GM19395 (cell line): Measurements from ENCODE around the gene FBXO30.

Experiments used
- ATAC-seq: cut with Tn5 transposase; IDR thresholded peaks from one replicate; pipeline ENCODE4 v1.9.1; 2021; ENCODE audit warnings: mild to moderate bottlenecking, moderate library complexity; ENCODE audit not compliant: unreplicated experiment

The FBXO30 gene

DNA sequence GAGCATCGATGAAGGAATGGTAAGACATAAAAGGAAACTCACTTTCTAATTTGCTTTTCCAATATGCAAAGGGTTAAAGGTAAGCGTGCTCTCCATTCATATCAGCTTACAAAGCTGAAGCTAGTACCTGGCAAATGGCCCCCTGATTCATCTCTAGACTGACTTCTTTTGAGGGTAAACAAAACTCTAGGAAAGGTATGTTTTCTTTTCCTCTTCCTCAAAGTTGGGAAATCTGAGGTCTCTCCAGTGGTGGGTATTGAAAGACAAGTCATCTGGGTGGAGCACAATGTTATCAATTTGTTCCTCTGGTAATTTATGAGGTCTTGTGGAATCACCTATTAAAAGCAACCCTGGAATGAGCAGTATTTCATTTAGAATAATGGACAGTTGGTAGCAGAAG, 7.9 kb upstream of the FBXO30 start:
- ATAC-seq, result no peak

DNA sequence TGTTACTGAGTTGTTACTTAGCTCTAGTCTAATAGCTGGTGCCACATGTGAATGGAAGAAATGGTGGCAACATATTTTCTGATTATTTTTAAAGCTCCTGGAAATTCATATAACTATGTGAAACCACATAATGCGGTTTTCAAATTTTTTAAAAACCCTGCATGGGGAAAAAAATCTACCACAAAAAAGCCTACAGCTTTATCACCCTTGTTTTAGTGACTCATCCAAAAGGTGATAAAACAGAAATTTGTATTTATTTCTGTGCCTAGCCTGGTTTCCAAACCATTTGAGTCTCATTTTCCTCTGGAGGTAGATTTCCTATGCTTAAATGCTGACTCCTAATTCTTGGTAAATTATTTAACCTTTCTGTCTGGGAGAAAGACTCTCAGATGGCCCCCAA, 5.4 kb upstream of the FBXO30 start:
- ATAC-seq, result no peak

DNA sequence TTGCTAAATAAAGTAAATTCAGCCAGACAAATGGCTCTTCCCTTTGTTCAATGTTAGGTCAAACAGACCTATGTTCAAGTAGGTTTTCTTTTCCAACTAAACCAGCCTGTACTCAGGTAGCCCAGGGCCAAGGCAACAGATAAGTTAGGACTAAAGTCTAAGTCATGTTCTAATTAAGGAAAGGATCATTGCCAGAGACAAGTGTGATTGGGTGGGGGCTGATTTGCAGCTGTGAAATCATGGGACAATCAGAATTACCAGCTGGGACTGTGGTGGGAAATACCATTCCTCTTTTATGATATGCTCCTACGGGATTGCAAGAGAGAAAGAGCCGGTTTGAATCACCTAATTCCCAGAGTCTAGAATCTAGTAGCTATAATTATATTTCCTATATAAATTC, 4.2 kb upstream of the FBXO30 start:
- no peak for ATAC-seq

GRCh38 chr6:145816392-145816791, 1.8 kb upstream of the FBXO30 start:
- ATAC-seq, result no peak

DNA sequence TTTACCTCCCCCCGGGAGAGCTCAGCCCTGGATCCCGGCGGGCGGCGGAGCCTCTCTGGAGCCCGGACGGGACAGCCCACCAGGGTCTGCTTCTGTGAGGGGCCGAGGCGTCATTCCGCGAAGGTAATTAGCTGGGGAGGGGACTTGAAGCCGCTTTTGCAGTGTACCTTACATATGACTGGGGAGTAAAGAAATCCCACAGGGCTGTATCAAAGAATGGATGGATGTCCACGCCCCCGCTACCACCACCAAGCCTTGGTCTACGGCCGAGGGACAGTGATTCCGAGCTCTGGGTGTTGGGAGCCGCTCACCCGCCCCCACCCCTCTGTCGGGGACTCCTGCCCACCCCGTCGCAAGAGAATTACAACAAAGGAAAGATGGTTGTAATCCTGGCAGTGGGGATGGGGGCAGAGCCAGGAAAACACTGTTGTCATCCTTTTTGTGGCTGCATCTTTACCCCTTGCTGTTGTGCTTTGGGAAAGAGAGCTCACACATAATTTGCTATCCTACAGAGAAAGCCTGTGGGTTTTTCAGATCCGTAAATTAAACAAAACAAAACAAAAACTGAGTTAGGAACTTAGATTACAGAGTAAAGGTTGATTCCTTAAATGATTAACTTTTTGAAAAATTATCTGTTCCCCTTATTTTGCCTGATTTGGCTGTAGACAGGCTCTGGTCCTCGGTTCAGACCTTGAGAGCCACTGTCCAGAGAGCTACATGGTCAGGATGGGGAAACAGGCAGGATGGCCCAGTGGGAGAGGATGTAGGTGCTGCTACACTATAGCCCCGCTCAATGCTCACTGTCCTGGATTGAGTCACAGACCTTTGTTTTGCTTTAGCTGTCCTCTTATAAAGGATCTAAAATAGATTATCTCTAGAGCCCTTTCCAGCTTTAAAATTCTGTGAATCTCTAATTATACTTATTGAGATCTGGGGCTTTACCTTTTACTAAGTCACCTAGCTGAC, 997 bp upstream of the FBXO30 start:
- ATAC-seq, result peak; percentile 15

DNA sequence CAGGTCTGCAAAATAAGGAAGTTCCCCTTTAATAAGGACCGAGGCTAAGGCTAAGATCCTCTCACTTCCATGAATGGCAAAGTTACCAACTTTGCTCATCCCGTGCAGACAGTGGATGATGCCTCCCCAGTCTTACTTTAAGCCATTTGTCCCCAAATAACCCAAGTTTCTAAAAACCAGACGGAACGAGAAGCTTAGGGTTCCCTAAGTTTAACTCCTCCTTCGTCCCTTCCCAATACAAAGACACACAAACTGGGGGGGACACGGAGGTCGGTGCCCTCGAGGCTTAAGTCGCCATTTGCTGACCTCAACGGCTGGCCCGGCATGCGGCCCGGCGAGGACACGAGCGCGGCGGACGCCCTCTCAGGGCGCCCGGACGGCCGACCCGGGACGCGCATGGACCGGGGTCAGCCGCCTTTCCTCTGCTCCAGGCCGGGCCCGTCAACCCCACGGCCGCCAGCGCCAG, 527 bp downstream of the FBXO30 start:
- ATAC-seq, result peak; percentile 25

GRCh38 chr6:145813285-145814034, 1.1 kb downstream of the FBXO30 start:
- peak; percentile 6 for ATAC-seq

GRCh38 chr6:145811741-145812140, 2.9 kb downstream of the FBXO30 start:
- ATAC-seq, result no peak

GRCh38 chr6:145809785-145810184, 4.8 kb downstream of the FBXO30 start:
- peak; percentile 2 for ATAC-seq

GRCh38 chr6:145809211-145809610, 5.4 kb downstream of the FBXO30 start:
- ATAC-seq, result peak; percentile 83

DNA sequence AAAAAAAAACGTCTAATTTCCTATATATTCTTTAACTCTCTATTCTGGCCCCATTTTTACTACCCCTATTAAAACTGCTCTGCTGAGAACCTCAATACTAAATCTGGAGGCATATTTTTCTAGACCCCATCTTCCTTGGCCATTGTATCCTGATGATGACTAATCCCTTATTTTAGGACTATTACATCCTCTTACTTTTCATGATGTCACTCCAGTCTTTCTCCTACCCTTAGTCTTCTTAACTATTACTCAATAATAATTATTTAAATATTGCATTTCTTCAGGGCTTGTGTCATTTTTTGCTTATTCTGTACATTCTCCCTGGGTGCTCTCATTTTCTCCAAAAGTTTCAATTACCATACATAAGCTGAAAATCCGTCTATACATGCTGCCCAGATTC, 6.4 kb downstream of the FBXO30 start:
- ATAC-seq, result no peak

GRCh38 chr6:145802141-145802540, 12.5 kb downstream of the FBXO30 start:
- ATAC-seq, result no peak

GRCh38 chr6:145801021-145801420, 13.6 kb downstream of the FBXO30 start:
- ATAC-seq, result no peak

DNA sequence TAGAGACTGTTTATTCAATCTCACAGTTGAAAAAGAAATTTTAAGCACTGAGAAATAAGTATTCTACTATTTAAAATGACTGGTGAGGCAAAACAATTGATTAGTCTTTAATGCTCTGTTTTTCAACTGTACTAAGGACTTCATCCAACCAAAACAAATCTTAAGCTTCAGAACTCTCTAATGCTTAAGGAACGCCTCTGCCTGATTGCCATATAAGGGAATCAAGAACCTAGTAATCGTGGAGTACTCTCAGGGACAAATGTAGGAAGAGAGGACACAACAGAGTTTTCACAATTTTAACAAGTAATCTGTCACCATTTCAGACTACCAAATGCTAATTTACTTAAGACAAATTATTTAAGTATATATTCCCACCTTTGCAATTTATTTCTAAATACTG, 16.1 kb downstream of the FBXO30 start:
- ATAC-seq, result no peak

- no peak for ATAC-seq
These were observed 25.2 kb downstream of the FBXO30 start for GRCh38 chr6:145789443-145789842.

DNA sequence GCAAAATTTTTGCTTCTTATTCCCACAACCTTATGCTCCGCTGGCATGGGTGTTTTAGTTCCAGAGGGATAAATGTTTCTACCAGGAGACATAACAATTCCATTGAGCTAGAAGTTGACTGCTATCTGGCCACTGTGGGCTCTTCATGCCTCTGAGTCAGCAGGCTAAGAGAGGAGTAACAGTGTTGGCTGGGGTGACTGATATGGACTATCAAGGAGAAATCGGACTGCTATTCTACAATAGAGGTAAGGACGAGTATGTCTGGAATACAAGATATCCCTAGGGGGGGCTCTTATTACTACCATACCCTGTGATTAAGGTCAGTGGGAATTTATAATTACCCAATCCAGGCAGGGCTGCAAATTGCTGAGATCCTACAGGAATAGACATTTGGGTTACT, 26.9 kb downstream of the FBXO30 start:
- no peak for ATAC-seq

- ATAC-seq, result peak; percentile 91
These were observed 29.9 kb downstream of the FBXO30 start for GRCh38 chr6:145784683-145785082.

- ATAC-seq, result no peak
These were observed 30.8 kb downstream of the FBXO30 start for GRCh38 chr6:145783796-145784195.

DNA sequence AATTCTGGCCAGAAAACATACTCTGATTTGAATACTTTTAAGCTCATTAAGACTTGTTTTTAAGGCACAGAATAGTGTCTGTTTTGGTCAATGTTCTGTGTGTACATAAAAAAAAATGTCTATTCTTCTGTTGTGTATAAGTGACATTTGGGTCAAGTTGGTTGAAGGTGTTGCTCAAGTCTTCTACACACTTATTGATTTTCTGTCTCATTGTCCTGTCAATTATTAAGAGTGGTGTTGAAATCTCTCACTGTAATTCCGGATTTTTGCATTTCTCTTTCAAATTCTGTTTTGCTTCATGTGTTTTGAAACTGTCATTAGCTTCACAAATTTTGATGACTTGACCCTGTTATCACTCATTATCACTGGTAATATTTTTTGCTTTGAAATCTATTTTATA, 41.7 kb downstream of the FBXO30 start:
- no peak for ATAC-seq

DNA sequence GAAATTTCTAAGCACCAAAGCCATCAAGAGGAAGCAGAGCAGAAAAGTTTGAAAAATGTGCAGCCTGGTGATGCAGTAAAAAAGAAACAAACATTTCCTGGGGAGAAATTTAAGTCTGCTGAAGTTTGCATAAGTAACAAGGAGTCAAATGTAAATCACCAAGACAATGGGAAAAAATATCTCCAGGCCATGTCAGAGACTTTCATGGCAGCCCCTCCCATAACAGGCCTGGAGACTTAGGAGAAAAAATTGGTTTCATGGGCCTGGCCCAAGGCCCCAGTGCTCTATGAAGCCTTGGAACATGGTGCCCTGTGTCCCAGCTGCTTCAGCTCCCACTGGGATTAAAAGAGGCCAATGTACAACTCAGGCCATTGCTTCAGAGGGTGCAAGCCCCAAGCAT, 49.1 kb downstream of the FBXO30 start:
- no peak for ATAC-seq

DNA sequence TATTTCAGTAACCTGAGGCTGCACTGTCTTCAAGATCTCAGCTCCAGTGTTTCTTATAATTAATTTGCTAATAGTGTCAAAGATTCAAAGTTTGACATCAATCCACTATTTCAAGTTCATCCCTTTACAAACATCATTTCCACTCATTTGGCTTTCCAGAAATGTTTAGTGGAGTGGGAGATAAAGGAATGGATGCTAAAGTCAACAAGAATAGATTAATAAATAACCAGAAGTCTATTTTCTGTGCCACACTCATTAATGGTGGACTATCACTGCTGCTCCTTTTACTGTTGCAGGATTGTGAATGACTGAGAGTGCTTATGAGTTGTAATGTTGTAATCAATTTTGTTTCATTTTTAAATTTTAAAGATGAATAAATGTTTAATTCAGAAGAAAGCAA, 50.9 kb downstream of the FBXO30 start:
- ATAC-seq, result no peak

DNA sequence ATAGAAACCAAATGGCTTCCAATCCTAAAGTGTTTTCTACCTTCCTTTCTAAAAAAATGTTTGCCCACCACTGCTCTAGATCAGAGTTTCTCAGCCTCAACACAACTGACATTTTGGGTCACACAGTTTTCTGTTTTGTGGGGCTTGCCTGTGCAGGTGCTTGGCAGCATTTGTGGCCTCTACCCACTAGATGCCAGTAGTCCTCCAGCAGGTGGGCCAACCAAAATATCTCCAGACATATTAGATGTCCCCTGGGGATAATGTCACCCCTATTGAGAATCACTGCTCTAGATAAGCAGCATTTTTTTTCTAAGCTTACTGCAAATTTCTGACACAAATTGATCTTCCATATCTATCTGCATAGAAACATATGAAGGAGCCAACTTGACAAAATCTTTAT, 53.0 kb downstream of the FBXO30 start:
- ATAC-seq, result peak; percentile 75
